Measurements from ENCODE around the gene WDR89.

The WDR89 gene

DNA sequence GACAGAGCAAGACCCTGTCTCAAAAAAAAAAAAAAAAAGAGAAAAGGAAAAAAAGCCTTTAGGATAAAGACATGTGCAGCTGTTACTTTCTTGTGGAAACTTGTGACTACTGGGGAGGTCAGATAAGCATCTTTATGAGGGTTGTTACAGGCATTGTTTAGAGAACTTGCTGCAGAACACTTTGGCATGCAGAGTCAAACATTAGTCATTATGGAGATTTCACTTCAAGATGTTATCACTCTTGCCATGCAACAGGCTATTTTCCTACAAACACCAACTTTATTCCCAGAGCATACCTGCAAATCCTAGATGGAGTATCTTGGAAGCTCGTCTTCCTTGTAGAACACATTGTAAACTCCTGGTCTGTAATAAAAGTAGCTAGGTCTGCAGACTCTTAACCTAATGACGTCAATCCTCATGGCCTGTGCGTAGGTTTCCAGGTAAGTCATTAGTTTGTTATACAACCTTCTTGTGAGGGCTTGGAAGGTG lies 36.3 kb upstream of the WDR89 start:
- H3K4me3 ChIP-seq (replicated peaks; ENCODE audit: low read depth, low read length) = no peak overlapping the region
- TF ChIP-seq, protein P1, sequence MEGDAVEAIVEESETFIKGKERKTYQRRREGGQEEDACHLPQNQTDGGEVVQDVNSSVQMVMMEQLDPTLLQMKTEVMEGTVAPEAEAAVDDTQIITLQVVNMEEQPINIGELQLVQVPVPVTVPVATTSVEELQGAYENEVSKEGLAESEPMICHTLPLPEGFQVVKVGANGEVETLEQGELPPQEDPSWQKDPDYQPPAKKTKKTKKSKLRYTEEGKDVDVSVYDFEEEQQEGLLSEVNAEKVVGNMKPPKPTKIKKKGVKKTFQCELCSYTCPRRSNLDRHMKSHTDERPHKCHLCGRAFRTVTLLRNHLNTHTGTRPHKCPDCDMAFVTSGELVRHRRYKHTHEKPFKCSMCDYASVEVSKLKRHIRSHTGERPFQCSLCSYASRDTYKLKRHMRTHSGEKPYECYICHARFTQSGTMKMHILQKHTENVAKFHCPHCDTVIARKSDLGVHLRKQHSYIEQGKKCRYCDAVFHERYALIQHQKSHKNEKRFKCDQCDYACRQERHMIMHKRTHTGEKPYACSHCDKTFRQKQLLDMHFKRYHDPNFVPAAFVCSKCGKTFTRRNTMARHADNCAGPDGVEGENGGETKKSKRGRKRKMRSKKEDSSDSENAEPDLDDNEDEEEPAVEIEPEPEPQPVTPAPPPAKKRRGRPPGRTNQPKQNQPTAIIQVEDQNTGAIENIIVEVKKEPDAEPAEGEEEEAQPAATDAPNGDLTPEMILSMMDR (IDR thresholded peaks at IDR 0.05; ENCODE audit: low read length, missing control alignments) = no peak
- DNase-seq (ENCODE audit: low read depth) = peak; percentile 64

DNA sequence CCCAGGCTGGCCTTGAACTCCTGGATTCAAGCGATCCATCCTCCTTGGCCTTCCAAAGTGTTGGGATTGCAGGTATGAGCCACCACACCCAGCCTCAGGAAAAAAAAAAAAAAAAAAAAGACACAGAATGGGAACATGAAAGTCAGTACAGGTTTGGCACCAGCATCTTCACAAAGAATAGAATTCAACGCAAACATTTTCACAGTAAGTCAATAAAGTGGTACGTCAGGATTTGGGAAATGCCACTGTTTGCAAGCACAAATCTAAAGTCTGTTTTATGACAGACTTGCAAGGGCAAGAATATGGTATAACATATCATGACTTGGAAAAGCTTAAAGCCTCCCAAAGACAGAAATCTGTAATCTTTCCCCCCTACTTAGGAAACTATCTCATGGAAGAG lies 34.9 kb upstream of the WDR89 start:
- TF ChIP-seq, protein P1 (IDR thresholded peaks at IDR 0.05; ENCODE audit: low read length, missing control alignments) = no peak
- DNase-seq (ENCODE audit: low read depth) = no peak
- H3K4me3 ChIP-seq (replicated peaks; ENCODE audit: low read depth, low read length) = no peak overlapping the region

DNA sequence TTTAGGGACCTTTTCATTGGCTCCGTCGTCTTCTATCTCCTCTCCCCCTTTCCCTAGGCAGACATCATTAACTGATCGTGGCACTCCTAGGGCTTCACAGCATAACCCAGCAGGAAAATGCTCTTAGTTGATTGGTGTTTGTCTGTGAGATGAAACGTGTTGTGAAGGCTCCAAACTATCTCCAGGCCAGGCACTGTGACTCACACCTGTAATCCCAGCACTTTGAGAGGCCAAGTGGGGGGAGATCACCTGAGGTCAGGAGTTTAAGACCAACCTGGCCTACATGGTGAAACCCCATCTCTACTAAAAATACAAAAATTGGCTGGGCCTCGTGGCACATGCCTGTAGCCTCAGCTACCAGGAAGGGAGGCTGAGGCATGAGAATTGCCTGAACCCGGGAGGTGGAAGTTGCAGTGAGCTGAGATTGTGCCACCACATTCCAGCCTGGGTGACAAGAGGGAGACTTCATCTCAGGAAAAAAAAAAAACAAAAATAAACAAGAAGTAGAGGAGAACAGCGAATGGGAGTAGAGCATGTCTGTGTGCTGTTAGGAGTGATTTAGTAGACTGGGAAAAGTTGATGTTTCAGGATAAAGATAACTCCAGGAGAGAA lies 32.3 kb upstream of the WDR89 start:
- TF ChIP-seq, protein P1 (IDR thresholded peaks at IDR 0.05; ENCODE audit: low read length, missing control alignments) = no peak
- DNase-seq (ENCODE audit: low read depth) = no peak
- no peak overlapping the region for H3K4me3 ChIP-seq (replicated peaks; ENCODE audit: low read depth, low read length)

DNA sequence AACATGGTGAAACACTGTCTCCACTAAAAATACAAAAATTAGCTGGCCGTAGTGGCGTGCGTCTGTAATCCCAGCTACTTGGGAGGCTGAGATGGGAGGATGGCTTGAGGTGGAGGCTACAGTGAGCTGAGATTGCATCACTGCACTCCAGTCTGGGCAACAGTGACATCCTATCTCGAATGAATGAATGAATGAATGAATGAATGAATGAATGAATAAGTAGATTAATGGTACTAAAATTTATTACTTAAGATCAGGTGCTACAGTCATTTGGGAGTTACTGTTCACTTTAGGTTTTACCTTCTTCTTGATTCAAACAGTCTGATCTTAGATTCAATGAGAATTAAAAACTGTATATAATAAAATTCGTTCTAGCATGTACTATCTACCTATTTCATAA lies 31.6 kb upstream of the WDR89 start:
- no peak overlapping the region for H3K4me3 ChIP-seq (replicated peaks; ENCODE audit: low read depth, low read length)
- no peak for DNase-seq (ENCODE audit: low read depth)
- TF ChIP-seq, protein P1 (IDR thresholded peaks at IDR 0.05; ENCODE audit: low read length, missing control alignments) = no peak

DNA sequence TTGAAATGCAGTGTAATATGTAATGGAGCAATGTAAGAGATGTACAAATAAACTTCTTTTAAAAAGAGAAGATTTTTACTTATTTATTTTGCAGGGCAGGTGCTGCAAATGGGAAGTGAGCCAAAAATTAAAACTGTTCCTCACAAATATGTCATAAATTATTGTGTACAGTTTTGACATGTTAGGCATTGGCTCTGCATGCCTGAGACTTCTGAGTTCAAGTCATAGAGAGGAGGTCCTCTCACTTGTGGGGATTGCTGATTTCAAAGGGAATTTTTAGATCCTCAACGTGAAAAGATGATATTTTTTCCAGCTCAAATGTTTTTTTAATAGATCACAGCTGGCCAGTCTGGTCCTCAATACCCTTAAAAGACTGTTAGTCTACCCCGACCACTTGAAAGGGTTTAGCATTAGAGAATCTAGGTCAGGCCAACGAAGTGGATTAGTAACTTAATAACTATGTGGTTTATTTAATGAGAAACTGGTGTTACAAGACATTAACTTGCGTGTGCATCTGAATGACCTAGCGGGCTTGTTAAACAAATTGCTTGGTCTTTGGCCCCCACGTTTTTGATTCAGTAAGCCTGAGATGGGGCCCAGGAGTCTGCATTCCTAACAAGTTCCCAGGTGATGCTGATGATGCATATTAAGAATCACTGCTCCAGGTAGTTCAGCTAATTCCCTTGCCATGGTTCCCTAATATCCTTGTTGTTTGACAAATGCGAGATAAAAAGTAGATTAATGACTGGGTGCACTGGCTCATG lies 30.9 kb upstream of the WDR89 start:
- H3K4me3 ChIP-seq (replicated peaks; ENCODE audit: low read depth, low read length) = no peak overlapping the region
- DNase-seq (ENCODE audit: low read depth) = no peak
- TF ChIP-seq, protein P1 (IDR thresholded peaks at IDR 0.05; ENCODE audit: low read length, missing control alignments) = no peak

DNA sequence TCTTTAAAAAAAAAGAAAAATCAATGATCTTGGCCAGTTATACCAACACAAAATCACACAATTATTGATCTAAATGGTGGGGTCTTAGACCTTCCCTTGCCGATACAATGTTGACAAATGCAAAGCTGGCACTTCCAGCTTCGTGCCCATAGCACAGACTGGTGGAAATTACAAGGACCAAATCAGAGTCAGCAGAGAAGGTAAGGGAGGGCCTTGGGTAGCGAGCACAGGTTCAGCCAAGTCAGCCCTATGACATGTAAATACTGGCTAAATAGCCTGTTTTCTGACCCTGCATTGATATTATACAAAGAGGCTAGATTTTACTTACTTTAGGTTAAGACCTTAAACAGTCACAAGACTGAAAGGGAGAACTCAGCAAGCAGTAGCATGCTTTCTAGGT lies 30.3 kb upstream of the WDR89 start:
- H3K4me3 ChIP-seq (replicated peaks; ENCODE audit: low read depth, low read length) = no peak overlapping the region
- TF ChIP-seq, protein P1 (IDR thresholded peaks at IDR 0.05; ENCODE audit: low read length, missing control alignments) = no peak
- no peak for DNase-seq (ENCODE audit: low read depth)

All from fibroblast of pulmonary artery (primary cell).